ENCODE results near the gene EDEM3.
"Not testable (repeated sequence)": the region's sequence is repeated elsewhere in the genome, so short reads cannot be mapped to it uniquely, and the experiment has no call there.

EDEM3 gene

GRCh38 chr1:184754476-184755225 lies at the start of gene EDEM3:
EDEM3 (minus strand) TSS chr1:184754858; CDS start chr1:184754646, 212 bp downstream.
- peak; percentile 96 for DNase-seq (ENCODE audit: low read depth, low spot score)

GRCh38 chr1:184804220-184804619 lies 49.6 kb upstream of the EDEM3 start:
- DNase-seq (ENCODE audit: low read depth, low spot score) = no peak

GRCh38 chr1:184803180-184803492 lies 48.5 kb upstream of the EDEM3 start:
- no peak for DNase-seq (ENCODE audit: low read depth, low spot score)

- no peak for DNase-seq (ENCODE audit: low read depth, low spot score)
These were observed 47.9 kb upstream of the EDEM3 start for GRCh38 chr1:184802354-184803179.

GRCh38 chr1:184801503-184801902 lies 46.8 kb upstream of the EDEM3 start:
- DNase-seq (ENCODE audit: low read depth, low spot score) = peak; percentile 64

GRCh38 chr1:184800876-184801275 lies 46.2 kb upstream of the EDEM3 start:
- no peak for DNase-seq (ENCODE audit: low read depth, low spot score)

GRCh38 chr1:184793967-184794366 lies 39.3 kb upstream of the EDEM3 start:
- DNase-seq (ENCODE audit: low read depth, low spot score) = no peak

GRCh38 chr1:184792450-184792969 lies 37.9 kb upstream of the EDEM3 start:
- DNase-seq (ENCODE audit: low read depth, low spot score) = peak; percentile 39

- DNase-seq (ENCODE audit: low read depth, low spot score) = no peak
These were observed 36.9 kb upstream of the EDEM3 start for GRCh38 chr1:184791550-184791900.

- no peak for DNase-seq (ENCODE audit: low read depth, low spot score)
These were observed 36.2 kb upstream of the EDEM3 start for GRCh38 chr1:184790642-184791549.

- no peak for DNase-seq (ENCODE audit: low read depth, low spot score)
These were observed 35.2 kb upstream of the EDEM3 start for GRCh38 chr1:184789884-184790283.

GRCh38 chr1:184788970-184789369 lies 34.3 kb upstream of the EDEM3 start:
- no peak for DNase-seq (ENCODE audit: low read depth, low spot score)

- DNase-seq (ENCODE audit: low read depth, low spot score) = no peak
These were observed 30.9 kb upstream of the EDEM3 start for GRCh38 chr1:184785529-184785928.

GRCh38 chr1:184783723-184784122 lies 29.1 kb upstream of the EDEM3 start:
- DNase-seq (ENCODE audit: low read depth, low spot score) = not testable (repeated sequence)

- DNase-seq (ENCODE audit: low read depth, low spot score) = no peak
These were observed 27.3 kb upstream of the EDEM3 start for GRCh38 chr1:184781941-184782340.

GRCh38 chr1:184775885-184776284 lies 21.2 kb upstream of the EDEM3 start:
- DNase-seq (ENCODE audit: low read depth, low spot score) = no peak

- no peak for DNase-seq (ENCODE audit: low read depth, low spot score)
These were observed 20.7 kb upstream of the EDEM3 start for GRCh38 chr1:184775329-184775728.

- DNase-seq (ENCODE audit: low read depth, low spot score) = no peak
These were observed 19.2 kb upstream of the EDEM3 start for GRCh38 chr1:184773762-184774320.

GRCh38 chr1:184771190-184771691 lies 16.6 kb upstream of the EDEM3 start:
- no peak for DNase-seq (ENCODE audit: low read depth, low spot score)

GRCh38 chr1:184770181-184770979 lies 15.7 kb upstream of the EDEM3 start:
- DNase-seq (ENCODE audit: low read depth, low spot score) = no peak
